Head of caudate nucleus (tissue), 42 donors: ENCODE measurements around the gene APBB2.
A peak's percentile ranks its signal among the peaks of the same experiment; 100 is the strongest.

Source experiments
- DNase-seq, 42 donors: peaks; one replicate each; pipeline versions ENCODE4 v3.0.0 to v3.0.0-alpha.2; 2020 to 2021; ENCODE audit warnings: mixed read lengths in 7 of 42
- intact Hi-C: fragments of 100-400 bp; cut with DNase I; formaldehyde crosslinking; loops from one replicate; pipeline ENCODE4 v1.15.0; 2022

APBB2 gene

DNA sequence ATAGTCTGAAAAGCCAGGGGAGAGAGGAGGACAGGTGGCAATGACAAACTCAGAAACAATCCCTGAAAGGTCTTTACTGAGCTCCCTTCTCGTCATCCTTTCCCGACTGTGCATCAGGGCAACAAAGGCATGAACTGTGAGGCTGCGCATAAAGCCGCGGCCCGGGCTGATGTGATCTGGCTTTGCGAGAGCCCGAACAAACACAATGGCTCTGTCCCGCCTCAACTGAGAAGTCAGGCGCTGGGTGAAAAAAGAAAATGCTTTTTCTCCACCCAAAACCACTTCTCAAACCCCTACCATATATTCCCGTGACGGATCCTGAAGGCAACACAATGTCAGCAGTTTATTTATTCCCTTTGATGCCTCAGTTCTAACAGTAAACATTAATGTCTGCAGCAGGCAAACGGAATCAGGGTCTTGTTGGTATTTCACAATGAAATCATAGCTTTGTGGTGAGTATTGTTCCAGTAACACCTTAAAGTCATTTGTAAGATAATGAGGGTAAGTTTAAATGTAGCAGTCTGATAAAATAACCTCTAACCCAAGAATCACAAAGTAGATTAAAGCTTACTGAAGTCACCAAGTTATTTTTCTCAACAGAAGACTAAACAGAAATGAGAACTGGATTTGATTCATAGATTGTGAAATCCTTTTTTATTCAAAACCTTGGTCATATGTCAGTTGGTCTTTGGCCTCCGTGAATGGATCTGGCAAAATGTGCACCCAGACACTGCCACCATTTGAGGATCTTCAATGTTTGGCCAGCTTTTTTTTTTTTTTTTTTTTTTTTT, 67.4 kb downstream of the APBB2 start:
- intact Hi-C loops, result loop anchor here (10.0 kb wide), 1 partner anchor 58 kb away; no protein-coding TSS in a partner anchor
- peak; percentile 46 to 94 (median 84) for DNase-seq

DNA sequence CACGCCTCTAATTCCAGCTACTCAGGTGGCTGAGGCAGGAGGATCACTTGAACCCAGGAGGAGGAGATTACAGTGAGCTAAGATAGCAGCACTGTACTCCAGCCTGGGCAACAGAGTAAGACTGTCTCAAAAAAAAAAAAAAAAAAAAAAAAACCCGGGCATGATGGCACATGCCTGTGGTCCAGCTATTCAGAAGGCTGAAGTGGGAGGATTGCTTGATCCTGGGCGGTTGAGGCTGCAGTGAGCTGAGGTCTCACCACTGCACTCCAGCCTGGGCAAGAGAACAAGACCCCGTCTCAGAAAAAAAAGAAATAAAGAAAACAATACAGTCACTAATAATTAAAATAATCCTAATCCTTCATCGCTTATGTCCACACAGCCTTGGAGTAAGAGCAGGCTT, 68.1 kb downstream of the APBB2 start:
- peak in 1 of 42 donors; percentile 24 for DNase-seq
- intact Hi-C loops, result loop anchor here (10.0 kb wide), 1 partner anchor 59 kb away; no protein-coding TSS in a partner anchor

- peak in 26 of 42 donors; percentile 8 to 74 (median 52) for DNase-seq
- intact Hi-C loops, result loop anchor here (10.0 kb wide), 1 partner anchor 59 kb away; no protein-coding TSS in a partner anchor
Observed at GRCh38 chr4:41145571-41146078, 68.7 kb downstream of the APBB2 start.

- intact Hi-C loops, result loop anchor here (10.0 kb wide), 1 partner anchor 60 kb away; no protein-coding TSS in a partner anchor
- no peak for DNase-seq
Observed at GRCh38 chr4:41144812-41145211, 69.5 kb downstream of the APBB2 start.

- no peak for DNase-seq
- intact Hi-C loops, result loop anchor here (10.0 kb wide), 1 partner anchor 61 kb away; no protein-coding TSS in a partner anchor
Observed at GRCh38 chr4:41144040-41144379, 70.3 kb downstream of the APBB2 start.

DNA sequence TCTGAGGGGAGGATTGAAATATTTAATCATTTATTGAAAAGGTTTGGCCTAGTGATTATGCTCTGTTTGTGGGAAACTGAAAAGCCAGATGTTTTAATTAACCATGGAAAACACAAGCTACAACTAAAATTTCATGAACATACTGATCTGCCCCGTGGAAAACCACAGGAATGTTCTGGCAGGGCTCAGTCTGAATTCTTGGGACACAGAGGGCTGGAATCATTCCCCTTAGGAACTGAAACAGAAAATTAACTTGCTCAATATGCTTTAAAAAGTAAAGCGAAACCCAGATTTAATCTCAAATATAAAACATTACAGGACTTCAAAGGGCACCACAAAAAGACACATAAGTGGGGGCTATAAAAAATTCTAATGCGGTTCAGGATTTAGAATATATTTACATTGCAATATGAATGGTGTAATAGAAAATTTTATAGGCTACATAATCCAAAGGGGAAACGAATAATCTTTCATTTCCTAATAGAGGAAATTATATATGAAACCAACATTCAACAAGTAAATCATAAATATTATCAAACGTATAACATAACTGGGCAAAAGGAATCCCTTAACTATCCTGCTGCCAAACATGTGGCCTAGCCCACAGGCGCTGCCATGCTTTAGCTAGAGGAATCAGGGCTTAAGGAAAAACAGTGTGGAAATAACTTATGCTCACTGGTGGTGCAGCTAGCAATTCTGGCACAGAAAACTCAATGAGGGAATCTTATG, 70.9 kb downstream of the APBB2 start:
- intact Hi-C loops, result loop anchor here (10.0 kb wide), 1 partner anchor 61 kb away; no protein-coding TSS in a partner anchor
- DNase-seq, result no peak

DNA sequence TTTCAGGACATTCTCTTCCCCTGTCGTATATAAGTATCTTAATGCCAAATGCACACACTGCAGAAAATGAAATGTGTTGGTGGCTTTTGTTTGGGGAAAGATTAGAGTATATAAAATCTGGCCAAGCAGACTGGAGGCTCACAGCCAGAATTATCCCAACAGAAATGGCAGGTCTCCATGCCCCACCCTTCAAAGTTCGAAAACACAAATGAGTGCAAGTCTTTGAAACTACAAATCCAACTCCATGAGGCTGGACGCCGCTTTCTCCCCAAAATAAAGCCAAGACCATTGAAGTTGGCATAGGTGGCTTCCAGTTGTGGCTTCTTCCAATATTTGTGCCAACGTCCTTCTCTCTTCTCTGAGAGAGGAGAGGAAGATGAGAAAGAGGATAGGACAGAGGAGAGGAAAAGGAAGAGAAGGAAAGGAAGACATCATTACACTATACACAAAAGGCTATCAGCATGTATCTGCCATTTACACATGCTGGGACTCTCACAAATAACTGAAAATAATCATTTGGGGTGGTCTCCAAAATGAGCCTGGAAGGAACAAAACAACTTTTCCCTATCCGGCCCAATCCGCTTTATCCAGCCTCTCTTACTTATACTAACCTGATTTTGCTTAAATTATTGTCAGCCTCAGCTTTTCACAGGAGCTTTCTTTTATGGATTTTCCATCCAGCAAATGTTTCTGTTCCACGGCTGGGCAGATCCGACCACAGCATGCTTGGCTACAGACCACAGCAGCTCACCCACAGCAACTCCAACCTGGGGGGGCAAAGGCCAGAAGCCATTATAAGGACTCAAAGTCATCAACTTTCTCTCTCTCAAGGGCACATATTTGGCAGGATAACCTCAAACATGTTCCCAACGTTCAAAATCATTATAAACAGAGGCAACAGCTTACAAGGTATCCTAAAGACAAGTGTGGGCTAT, 71.7 kb downstream of the APBB2 start:
- intact Hi-C loops, result loop anchor here (10.0 kb wide), 1 partner anchor 62 kb away; no protein-coding TSS in a partner anchor
- DNase-seq, result no peak

DNA sequence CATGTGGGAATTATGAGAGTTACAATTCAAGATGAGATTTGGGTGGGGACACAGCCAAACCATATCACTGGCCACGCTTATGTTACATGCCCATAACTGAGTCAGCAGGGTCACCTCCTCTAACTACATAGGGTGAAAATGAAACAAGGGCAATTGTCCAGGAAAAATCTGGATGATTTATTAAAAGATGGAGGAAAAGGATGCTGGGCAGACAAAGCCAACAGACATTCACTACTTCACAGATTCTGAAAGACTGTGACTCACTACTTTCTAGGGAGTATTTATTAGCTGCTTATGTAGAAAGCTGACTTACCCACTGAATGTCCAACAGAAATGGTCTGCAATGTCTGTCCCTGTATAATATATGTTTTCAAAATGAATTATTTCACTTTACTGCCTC, 72.4 kb downstream of the APBB2 start:
- intact Hi-C loops, result loop anchor here (10.0 kb wide), 1 partner anchor 63 kb away; no protein-coding TSS in a partner anchor
- no peak for DNase-seq

- intact Hi-C loops, result loop anchor here (10.0 kb wide), 1 partner anchor 64 kb away; no protein-coding TSS in a partner anchor
- DNase-seq, result no peak
Observed at GRCh38 chr4:41140410-41140809, 73.9 kb downstream of the APBB2 start.

DNA sequence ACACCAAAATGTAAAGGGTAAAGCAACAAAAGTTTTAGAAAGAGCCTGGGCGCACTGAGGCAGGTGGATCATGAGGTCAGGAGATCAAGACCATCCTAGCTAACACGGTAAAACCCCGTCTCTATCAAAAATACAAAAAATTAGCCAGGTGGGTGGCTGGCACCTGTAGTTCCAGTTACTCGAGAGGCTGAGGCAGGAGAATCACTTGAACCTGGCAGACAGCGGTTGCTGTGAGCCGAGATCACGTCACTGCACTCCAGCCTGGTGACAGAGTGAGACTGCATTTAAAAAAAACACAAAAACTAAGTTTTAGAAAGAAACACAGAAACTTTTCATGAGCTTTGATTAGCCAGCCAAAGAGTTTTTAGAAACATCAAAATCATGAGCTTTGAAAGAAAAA, 76.5 kb downstream of the APBB2 start:
- no peak for DNase-seq
- intact Hi-C loops, result no loop called here

DNA sequence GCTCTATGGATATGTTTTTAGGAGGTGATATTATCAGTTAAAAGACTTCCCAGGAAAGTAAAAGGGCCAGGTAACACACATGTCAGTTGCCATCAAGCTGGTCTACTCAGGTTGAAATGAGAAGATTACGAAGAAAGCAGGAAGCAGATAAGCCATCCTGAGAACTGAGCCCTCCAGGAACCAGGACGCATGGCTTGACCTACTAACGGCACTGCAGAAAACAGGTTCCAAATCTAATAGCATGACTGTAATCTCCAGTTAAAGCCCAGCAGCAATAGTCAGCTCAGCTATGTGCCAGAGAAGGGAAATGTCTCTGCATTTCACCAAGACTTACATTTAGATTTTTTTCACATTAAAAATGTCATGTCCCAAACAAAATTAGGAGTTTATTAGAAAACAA, 77.9 kb downstream of the APBB2 start:
- DNase-seq, result no peak
- intact Hi-C loops, result no loop called here

DNA sequence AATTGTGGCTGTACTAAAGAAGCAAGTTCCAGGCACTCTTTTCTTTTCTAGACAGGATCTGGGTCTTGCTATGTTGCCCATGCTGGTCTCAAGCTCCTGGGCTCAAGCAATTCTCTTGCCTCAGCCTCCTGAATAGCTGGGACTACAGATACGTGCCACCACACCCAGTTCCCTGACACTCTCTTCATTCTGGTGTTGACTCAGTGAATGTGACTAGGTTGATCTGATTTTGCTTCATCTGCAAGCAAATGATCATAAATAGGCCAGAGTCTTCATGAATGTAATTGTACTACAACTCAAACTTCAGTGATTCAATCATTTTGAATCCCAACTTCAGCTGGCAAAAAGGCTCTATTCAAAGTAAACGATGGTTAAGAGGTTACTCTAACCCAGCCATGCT, 78.5 kb downstream of the APBB2 start:
- intact Hi-C loops, result no loop called here
- peak in 1 of 42 donors; percentile 26 for DNase-seq

DNA sequence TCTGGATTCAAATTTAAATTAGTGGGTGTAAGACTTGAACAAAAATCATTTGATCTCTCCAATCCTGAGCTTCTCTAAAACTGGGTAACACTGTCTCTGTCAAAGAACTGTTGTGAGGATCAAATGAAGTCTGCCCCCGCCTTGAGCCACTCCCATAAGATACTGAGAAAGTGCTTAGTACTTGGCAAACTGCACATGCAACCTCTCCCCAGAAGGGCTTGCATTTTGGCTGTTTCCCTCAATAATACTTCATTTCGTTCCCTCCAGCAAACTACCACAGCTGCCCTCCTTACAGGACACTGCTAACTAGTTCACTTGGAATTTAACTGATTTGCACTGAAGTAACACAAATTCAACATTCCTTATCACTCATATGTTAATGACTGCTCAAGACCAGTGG, 79.8 kb downstream of the APBB2 start:
- intact Hi-C loops, result no loop called here

DNA sequence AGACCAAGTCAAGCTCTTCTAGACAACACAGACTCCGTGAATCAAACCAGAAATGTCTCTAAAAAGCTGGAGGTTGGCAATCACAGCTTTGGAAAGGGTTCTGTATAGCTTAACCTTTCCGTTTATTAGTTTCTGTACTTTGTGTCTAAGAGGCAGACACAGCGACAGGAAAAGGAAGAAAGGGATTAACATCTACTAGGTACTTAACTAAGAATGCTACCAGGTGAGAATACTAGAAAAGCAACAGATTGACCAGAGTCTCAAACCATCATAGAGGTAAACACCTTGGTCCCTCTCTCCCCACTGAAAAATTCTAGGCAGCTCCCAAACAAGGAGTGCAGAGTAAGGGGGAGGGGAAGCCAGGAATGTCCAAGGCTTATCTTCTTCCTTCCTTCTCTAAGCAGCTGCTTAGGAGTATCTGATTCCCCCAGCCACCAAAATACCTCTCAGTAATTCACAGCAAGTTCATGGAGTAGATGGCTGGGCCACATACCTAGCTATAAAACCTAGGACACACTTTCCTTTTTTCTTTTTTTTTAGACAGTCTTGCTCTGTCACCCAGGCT, 80.8 kb downstream of the APBB2 start:
- intact Hi-C loops, result no loop called here
- no peak for DNase-seq

More for the DNA sequence above, 79.8 kb downstream of the APBB2 start:
- no peak for DNase-seq

- intact Hi-C loops, result no loop called here
- no peak for DNase-seq
Observed at GRCh38 chr4:41132055-41132683, 82.2 kb downstream of the APBB2 start.

GRCh38 chr4:41129936-41130440, 84.4 kb downstream of the APBB2 start:
- intact Hi-C loops, result no loop called here
- no peak for DNase-seq

DNA sequence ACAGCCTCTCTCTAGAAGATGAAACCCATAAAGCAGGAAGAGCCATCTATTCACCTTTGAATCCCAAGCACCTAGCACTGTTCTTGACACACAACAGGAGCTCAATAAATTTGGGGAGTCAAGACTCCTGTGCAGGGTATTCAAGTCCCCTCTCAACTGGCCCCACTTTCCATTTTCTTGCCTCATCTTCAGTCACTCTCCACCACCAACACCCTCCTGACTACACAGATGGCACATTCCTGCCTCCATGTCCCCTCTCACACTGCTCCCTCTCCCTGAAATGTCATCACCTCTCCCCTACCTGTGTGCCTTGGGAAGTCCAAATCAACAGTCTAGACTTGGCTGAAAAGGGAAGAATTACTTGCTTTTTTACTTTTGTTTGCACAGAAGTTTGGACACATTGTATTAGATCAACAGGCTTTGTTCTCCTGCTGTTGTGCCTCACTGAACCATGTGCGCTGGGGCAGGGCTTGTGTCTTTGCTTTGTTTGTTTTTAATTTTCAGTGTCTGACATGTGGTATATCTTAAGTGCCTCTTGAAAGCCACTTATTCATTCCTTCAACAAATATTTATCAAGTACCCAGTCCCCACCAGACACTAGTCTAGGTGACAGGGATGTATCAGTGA, 85.1 kb downstream of the APBB2 start:
- intact Hi-C loops, result no loop called here
- DNase-seq, result peak in 1 of 42 donors; percentile 38
